Hepatocyte (in vitro differentiated cells): ENCODE measurements around the gene TNFAIP8L3. TPM values are rescaled to one million over a fixed set of nuclear protein-coding genes. Genes with fewer than 3 reads are reported as not detected.

Source experiments
- DNase-seq: peaks from one replicate; pipeline ENCODE4 v3.0.0-alpha.2; 2016; ENCODE audit warnings: low spot score
- H2AFZ ChIP-seq: fragments of 200-600 bp; sonication (generic); 2 replicates; pipeline ENCODE4 v1.6.0; 2016; ENCODE audit warnings: antibody characterized with exemption, mild to moderate bottlenecking
- H3K27ac ChIP-seq: fragments of 200-600 bp; sonication (generic); 2 replicates; pipeline ENCODE4 v1.5.1; 2016; ENCODE audit warnings: mild to moderate bottlenecking
- H3K27me3 ChIP-seq: fragments of 200-600 bp; sonication (generic); 2 replicates; pipeline ENCODE4 v1.6.1; 2016
- H3K36me3 ChIP-seq: fragments of 200-600 bp; sonication (generic); replicated peaks from 2 replicates; pipeline ENCODE4 v1.5.1; 2016; ENCODE audit warnings: low read depth; ENCODE audit not compliant: insufficient read depth
- H3K4me1 ChIP-seq: fragments of 200-600 bp; sonication (generic); 2 replicates; pipeline ENCODE4 v1.5.1; 2016; ENCODE audit warnings: mild to moderate bottlenecking, moderate library complexity; ENCODE audit not compliant: insufficient read depth
- H3K4me2 ChIP-seq: fragments of 200-600 bp; sonication (generic); 2 replicates; pipeline ENCODE4 v1.6.0; 2016
- H3K4me3 ChIP-seq: fragments of 200-600 bp; sonication (generic); 2 replicates; pipeline ENCODE4 v1.5.1; 2016; ENCODE audit warnings: mild to moderate bottlenecking
- H3K79me2 ChIP-seq: fragments of 200-600 bp; sonication (generic); 2 replicates; pipeline ENCODE4 v1.6.0; 2017; ENCODE audit warnings: mild to moderate bottlenecking
- H3K9me2 ChIP-seq: fragments of 200-600 bp; sonication (generic); replicated peaks from 2 replicates; pipeline ENCODE4 v1.6.0; 2017; ENCODE audit warnings: mild to moderate bottlenecking; ENCODE audit not compliant: insufficient read depth
- H3K9me3 ChIP-seq: fragments of 200-600 bp; sonication (generic); 2 replicates; pipeline ENCODE4 v1.5.1; 2016; ENCODE audit warnings: low read depth, mild to moderate bottlenecking
- H4K20me1 ChIP-seq: fragments of 200-600 bp; sonication (generic); 2 replicates; pipeline ENCODE4 v1.6.0; 2016; ENCODE audit warnings: mild to moderate bottlenecking; ENCODE audit not compliant: insufficient read depth, poor library complexity, severe bottlenecking
- CTCF ChIP-seq: fragments of 200-600 bp; sonication (generic); IDR thresholded peaks from 2 replicates; pipeline ENCODE4 v1.5.1; 2016; ENCODE audit warnings: antibody characterized with exemption, mild to moderate bottlenecking; ENCODE audit not compliant: poor library complexity
- EZH2 ChIP-seq: fragments of 200-600 bp; sonication (generic); IDR thresholded peaks from 2 replicates; pipeline ENCODE4 v1.6.1; 2016; ENCODE audit warnings: antibody characterized with exemption, mild to moderate bottlenecking, borderline replicate concordance
- EZH2phosphoT487 ChIP-seq: fragments of 200-600 bp; sonication (generic); IDR thresholded peaks from one replicate; pipeline ENCODE4 v1.6.1; 2018; ENCODE audit warnings: antibody characterized with exemption, mild to moderate bottlenecking, low read depth, moderate library complexity; ENCODE audit not compliant: unreplicated experiment, severe bottlenecking
- WGBS: methylation state at CpG from one replicate; pipeline ENCODE4 v1.1.6; 2016; ENCODE audit warnings: low lambda C conversion rate; ENCODE audit errors: missing lambda C conversion rate; 5-methylcytosine and 5-hydroxymethylcytosine counted together
- polyA plus RNA-seq: library from polyadenylated mRNA; unstranded; fragments of >200 nt; fragmentation: Nextera tagmentation; extraction: Ambion mirVana; gene quantifications from 2 replicates; pipeline ENCODE4 v1.2.1, GENCODE V29; 2016
- total RNA-seq: library from RNA; depleted of rRNA; stranded (reverse); fragments of >200 nt; gene quantifications from 2 replicates; pipeline ENCODE4 v1.2.3, GENCODE V29; 2014

The TNFAIP8L3 gene
- total and polyA plus RNA-seq, 2 experiments from 2014 or later = 2.4 to 3.4 TPM

DNA sequence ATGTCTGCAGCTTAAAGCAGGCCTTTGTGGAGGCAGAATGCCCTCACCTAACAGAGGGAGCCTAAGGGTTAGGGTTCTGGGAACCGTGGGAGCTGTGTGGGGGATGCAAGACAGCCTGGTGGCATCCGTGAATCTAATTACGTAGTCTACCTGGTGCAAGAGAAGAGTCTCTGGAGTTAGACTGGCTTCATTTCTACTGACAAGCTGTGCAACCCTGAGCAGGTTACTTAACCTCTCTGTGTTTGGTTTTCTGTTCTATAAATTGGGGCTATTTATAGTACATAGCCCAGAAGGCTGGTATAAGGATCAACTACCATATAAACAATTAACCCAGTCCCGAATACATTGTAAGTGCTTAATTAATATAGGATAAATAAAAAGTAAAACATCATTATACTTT, 8.3 kb downstream of the TNFAIP8L3 start:
- DNase-seq = no peak
- no peaks in the 10 kb centered on the region for H4K20me1 ChIP-seq
- H3K4me2 ChIP-seq = no peak overlapping the region
- H3K4me1 ChIP-seq = no peaks in the 10 kb centered on the region
- peaks cover 30% of the 10 kb centered on the region for H3K27me3 ChIP-seq
- H3K27ac ChIP-seq = no peak overlapping the region
- H3K9me2 ChIP-seq = no peaks in the 10 kb centered on the region
- H3K79me2 ChIP-seq = no peaks in the 10 kb centered on the region
- 83% methylated on average over 4 of the region's 4 CpGs for WGBS
- H3K36me3 ChIP-seq = no peaks in the 10 kb centered on the region
- no peak for TF ChIP-seq EZH2phosphoT487
- TF ChIP-seq CTCF = no peak
- TF ChIP-seq EZH2 = no peak
- no peak overlapping the region for H3K4me3 ChIP-seq
- no peaks in the 10 kb centered on the region for H3K9me3 ChIP-seq
- H2AFZ ChIP-seq = no peak overlapping the region

GRCh38 chr15:51085764-51086163, 8.9 kb downstream of the TNFAIP8L3 start:
- no peaks in the 10 kb centered on the region for H3K36me3 ChIP-seq
- no peak for TF ChIP-seq EZH2phosphoT487
- no peaks in the 10 kb centered on the region for H3K9me2 ChIP-seq
- no peak for DNase-seq
- peaks cover 24% of the 10 kb centered on the region for H3K27me3 ChIP-seq
- H3K9me3 ChIP-seq = no peaks in the 10 kb centered on the region
- H3K27ac ChIP-seq = no peak overlapping the region
- no peaks in the 10 kb centered on the region for H4K20me1 ChIP-seq
- H2AFZ ChIP-seq = no peak overlapping the region
- no peaks in the 10 kb centered on the region for H3K4me1 ChIP-seq
- no peaks in the 10 kb centered on the region for H3K79me2 ChIP-seq
- WGBS = 94% methylated on average over 1 of the region's 1 CpG
- no peak overlapping the region for H3K4me2 ChIP-seq
- H3K4me3 ChIP-seq = no peak overlapping the region

DNA sequence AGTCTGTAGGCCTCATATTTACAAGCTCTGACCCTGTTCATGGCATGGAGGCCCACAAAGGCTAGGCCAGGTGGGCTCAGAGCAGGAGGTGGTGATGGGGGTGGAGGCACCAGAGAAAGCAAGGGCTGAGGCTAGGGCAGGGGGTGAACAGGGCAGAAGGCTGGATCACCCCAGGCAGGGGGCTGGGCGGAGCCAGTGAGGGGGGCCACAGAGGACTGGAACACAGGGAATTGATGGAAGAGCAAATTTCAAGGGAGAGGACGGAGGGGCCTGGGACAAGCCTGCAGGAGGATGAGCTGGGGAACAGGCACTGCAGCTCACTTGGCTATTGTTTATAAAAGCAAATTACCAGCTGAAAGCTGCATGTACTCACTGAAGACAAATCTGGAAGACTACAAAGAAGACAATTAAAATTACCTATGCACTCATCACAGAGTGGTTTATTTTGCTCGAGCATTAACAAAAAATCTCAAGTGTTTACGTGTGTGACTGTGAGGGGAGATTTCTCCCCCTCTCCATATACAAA, 11.0 kb downstream of the TNFAIP8L3 start:
- Histone ChIP-seq H3K9me2 (no peaks in the 10 kb centered on the region), H3K79me2 (no peaks in the 10 kb centered on the region), H3K4me1 (no peaks in the 10 kb centered on the region), H4K20me1 (no peaks in the 10 kb centered on the region), H2AFZ (no peak overlapping the region), H3K9me3 (no peaks in the 10 kb centered on the region), H3K36me3 (no peaks in the 10 kb centered on the region), H3K27me3 (peaks cover 5% of the 10 kb centered on the region), H3K27ac (no peak overlapping the region), H3K4me3 (no peak overlapping the region), H3K4me2 (no peak overlapping the region)
- 65% methylated on average over 4 of the region's 4 CpGs for WGBS
- DNase-seq = no peak
- TF ChIP-seq EZH2phosphoT487 (no peak), CTCF (no peak), EZH2 (no peak)

GRCh38 chr15:51082246-51082645, 12.5 kb downstream of the TNFAIP8L3 start:
- Histone ChIP-seq H3K27me3 (no peaks in the 10 kb centered on the region), H3K9me2 (no peaks in the 10 kb centered on the region), H3K9me3 (no peaks in the 10 kb centered on the region), H3K4me2 (no peak overlapping the region), H3K36me3 (no peaks in the 10 kb centered on the region), H2AFZ (no peak overlapping the region), H3K27ac (no peak overlapping the region), H3K79me2 (no peaks in the 10 kb centered on the region), H3K4me1 (no peaks in the 10 kb centered on the region), H4K20me1 (no peaks in the 10 kb centered on the region), H3K4me3 (no peak overlapping the region)
- 100% methylated on average over 1 of the region's 1 CpG for WGBS
- no peak for DNase-seq
- TF ChIP-seq EZH2 (no peak), CTCF (no peak), EZH2phosphoT487 (no peak)
